ENCODE measurements around the gene CLPTM1L.

GRCh38 chr5:1299511-1299850, 45.4 kb downstream of the CLPTM1L start:
- TF ChIP-seq POLR2A (IDR thresholded peaks at IDR 0.05) (no peak), CTCF (IDR thresholded peaks at IDR 0.05) (no peak), POLR2AphosphoS5 (IDR thresholded peaks at IDR 0.05) (no peak), EP300 (IDR thresholded peaks at IDR 0.05) (no peak)

Measured in sigmoid colon (tissue), 4 donors.